Measurements from ENCODE around the gene FOXP3.

FOXP3 gene

GRCh38 chrX:49211074-49211473, 53.4 kb downstream of the FOXP3 start:
- TF ChIP-seq CTCF (IDR thresholded peaks at IDR 0.05; ENCODE audit: control insufficient read depth, extremely low read depth, insufficient read depth) = no peak
- H3K4me3 ChIP-seq (ENCODE audit: low read depth, low read length) = no peak overlapping the region
- DNase-seq (ENCODE audit: low read depth) = no peak

GRCh38 chrX:49210406-49210805, 54.1 kb downstream of the FOXP3 start:
- no peak for DNase-seq (ENCODE audit: low read depth)
- H3K4me3 ChIP-seq (ENCODE audit: low read depth, low read length) = no peak overlapping the region
- no peak for TF ChIP-seq CTCF (IDR thresholded peaks at IDR 0.05; ENCODE audit: control insufficient read depth, extremely low read depth, insufficient read depth)

- DNase-seq (ENCODE audit: low read depth) = no peak
- no peak overlapping the region for H3K4me3 ChIP-seq (ENCODE audit: low read depth, low read length)
- no peak for TF ChIP-seq CTCF (IDR thresholded peaks at IDR 0.05; ENCODE audit: control insufficient read depth, extremely low read depth, insufficient read depth)
Observed at GRCh38 chrX:49209434-49210251, 54.9 kb downstream of the FOXP3 start.

GRCh38 chrX:49208399-49208798, 56.1 kb downstream of the FOXP3 start:
- TF ChIP-seq CTCF (IDR thresholded peaks at IDR 0.05; ENCODE audit: control insufficient read depth, extremely low read depth, insufficient read depth) = no peak
- no peak overlapping the region for H3K4me3 ChIP-seq (ENCODE audit: low read depth, low read length)
- no peak for DNase-seq (ENCODE audit: low read depth)

GRCh38 chrX:49206543-49206942, 58.0 kb downstream of the FOXP3 start:
- TF ChIP-seq CTCF (IDR thresholded peaks at IDR 0.05; ENCODE audit: control insufficient read depth, extremely low read depth, insufficient read depth) = no peak
- H3K4me3 ChIP-seq (ENCODE audit: low read depth, low read length) = no peak overlapping the region
- no peak for DNase-seq (ENCODE audit: low read depth)

- H3K4me3 ChIP-seq (ENCODE audit: low read depth, low read length) = no peak overlapping the region
- TF ChIP-seq CTCF (IDR thresholded peaks at IDR 0.05; ENCODE audit: control insufficient read depth, extremely low read depth, insufficient read depth) = no peak
- no peak for DNase-seq (ENCODE audit: low read depth)
Observed at GRCh38 chrX:49205443-49205842, 59.1 kb downstream of the FOXP3 start.

GRCh38 chrX:49204709-49205108, 59.8 kb downstream of the FOXP3 start:
- TF ChIP-seq CTCF (IDR thresholded peaks at IDR 0.05; ENCODE audit: control insufficient read depth, extremely low read depth, insufficient read depth) = no peak
- DNase-seq (ENCODE audit: low read depth) = no peak
- no peak overlapping the region for H3K4me3 ChIP-seq (ENCODE audit: low read depth, low read length)
